B cell (primary cell): ENCODE data around the gene PMCH. TPM values are rescaled to one million over a fixed set of nuclear protein-coding genes. Genes with fewer than 3 reads are reported as not detected.

Experiments
- ATAC-seq: fragments of 200-7000 bp; cut with Tn5 transposase; one replicate; pipeline ENCODE4 v1.10.0; 2021; ENCODE audit warnings: low read depth, mild to moderate bottlenecking, moderate number of reproducible peaks, moderate library complexity
- CTCF ChIA-PET: fragments of 350-600 bp; sonication (Branson Sonifier 250); formaldehyde crosslinking; loops from one replicate; lab custom pipeline; 2021; ENCODE audit warnings: antibody characterized with exemption, inconsistent platforms; lab: Charles Lee
- POLR2A ChIA-PET: fragments of 350-600 bp; sonication (Branson Sonifier 250); formaldehyde crosslinking; loops from one replicate; lab custom pipeline; 2021; ENCODE audit warnings: antibody characterized with exemption; lab: Charles Lee
- DNase-seq: peaks from one replicate; pipeline ENCODE4 v3.0.0; 2013
- H2AFZ ChIP-seq: 2 replicates; pipeline ENCODE4 v1.6.1; 2012; ENCODE audit warnings: mild to moderate bottlenecking, low read depth, low read length; ENCODE audit not compliant: insufficient read depth, poor library complexity, severe bottlenecking
- H3K27ac ChIP-seq, 2 donors: 1 replicate in 1 of 2; 2 replicates in 1 of 2; pipeline ENCODE4 v1.5.1; 2012 to 2013; ENCODE audit warnings: low read length in 2 of 2, mild to moderate bottlenecking in 2 of 2, moderate library complexity in 1 of 2
- H3K27me3 ChIP-seq, 4 experiments: fragments of 200-600 bp in 1 of 4; sonication (generic) in 1 of 4; replicated peaks in 1 of 4; 1 replicate in 2 of 4; 2 replicates in 2 of 4; pipeline versions ENCODE4 v1.6.1 to v1.7.0; 2013 to 2016; ENCODE audit warnings: low read length in 3 of 4, mild to moderate bottlenecking in 2 of 4, mixed read lengths in 1 of 4, moderate library complexity in 1 of 4; ENCODE audit not compliant: insufficient read depth in 4 of 4, control insufficient read depth in 3 of 4; ENCODE audit errors: control extremely low read depth in 1 of 4
- H3K36me3 ChIP-seq, 2 experiments: replicated peaks in 1 of 2; 1 replicate in 1 of 2; 2 replicates in 1 of 2; pipeline versions ENCODE4 v1.6.1 to v1.7.1; 2013; ENCODE audit warnings: low read length in 1 of 2; ENCODE audit not compliant: insufficient read depth in 2 of 2, control insufficient read depth in 1 of 2; ENCODE audit errors: control extremely low read depth in 1 of 2, extremely low read depth in 1 of 2
- H3K4me1 ChIP-seq, 2 donors: fragments of 200-600 bp in 1 of 2; sonication (generic) in 1 of 2; 1 replicate in 1 of 2; 2 replicates in 1 of 2; pipeline versions ENCODE4 v1.5.1 to v1.6.1; 2013 to 2017; ENCODE audit warnings: low read length in 2 of 2; ENCODE audit not compliant: control insufficient read depth in 2 of 2, insufficient read depth in 2 of 2
- H3K4me2 ChIP-seq: replicated peaks from 2 replicates; pipeline ENCODE3; 2012; ENCODE audit warnings: mild to moderate bottlenecking, low read depth, low read length; ENCODE audit not compliant: poor library complexity, severe bottlenecking
- H3K4me3 ChIP-seq, 5 experiments: fragments of 200-600 bp in 1 of 5; sonication (generic) in 1 of 5; 1 replicate in 3 of 5; 2 replicates in 2 of 5; pipeline versions ENCODE4 v1.5.1 to v1.7.0; 2011 to 2016; ENCODE audit warnings: low read length in 4 of 5, mild to moderate bottlenecking in 4 of 5, low read depth in 2 of 5, control low read depth in 1 of 5, moderate library complexity in 1 of 5; ENCODE audit not compliant: insufficient read depth in 1 of 5; ENCODE audit errors: control extremely low read depth in 1 of 5, extremely low read depth in 1 of 5
- H3K79me2 ChIP-seq: fragments of 200-600 bp; sonication (generic); one replicate; pipeline ENCODE4 v1.6.0; 2016; ENCODE audit warnings: low read length; ENCODE audit not compliant: control insufficient read depth, insufficient read depth
- H3K9ac ChIP-seq: fragments of 200-600 bp; sonication (generic); 2 replicates; pipeline ENCODE4 v1.6.1; 2017; ENCODE audit warnings: mild to moderate bottlenecking, low read length, moderate library complexity
- H3K9me3 ChIP-seq, 3 donors: one replicate each; pipeline versions ENCODE4 v1.6.1 to v1.7.1; 2013; ENCODE audit warnings: low read length in 2 of 3; ENCODE audit not compliant: control insufficient read depth in 2 of 3, insufficient read depth in 1 of 3; ENCODE audit errors: control extremely low read depth in 1 of 3
- H4K20me1 ChIP-seq: 2 replicates; pipeline ENCODE4 v1.6.0; 2012; ENCODE audit warnings: mild to moderate bottlenecking, low read length; ENCODE audit not compliant: insufficient read depth, control insufficient read depth, poor library complexity, severe bottlenecking
- H3K27ac Mint-ChIP-seq: one replicate; pipeline ENCODE4 v1.8.0; 2021; ENCODE audit warnings: mixed read lengths
- H3K27me3 Mint-ChIP-seq: one replicate; pipeline ENCODE4 v1.8.0; 2021; ENCODE audit warnings: mixed read lengths
- H3K4me1 Mint-ChIP-seq: one replicate; pipeline ENCODE4 v1.8.0; 2021; ENCODE audit warnings: mixed read lengths
- H3K4me3 Mint-ChIP-seq: one replicate; pipeline ENCODE4 v1.8.0; 2021; ENCODE audit warnings: mixed read lengths
- H3K9me3 Mint-ChIP-seq: one replicate; pipeline ENCODE4 v1.8.0; 2022; ENCODE audit warnings: mixed read lengths; ENCODE audit not compliant: insufficient read depth
- CTCF ChIP-seq: fragments of 200-600 bp; IDR thresholded peaks from one replicate; pipeline ENCODE4 v1.8.0; 2022; ENCODE audit warnings: antibody characterized with exemption, mild to moderate bottlenecking
- EZH2 ChIP-seq: IDR thresholded peaks from 2 replicates; pipeline ENCODE4 v1.6.1; 2012; ENCODE audit warnings: borderline replicate concordance, low read depth, mild to moderate bottlenecking, moderate library complexity, low read length; ENCODE audit not compliant: insufficient read depth, poor library complexity, severe bottlenecking
- WGBS: methylation state at CpG from one replicate; pipeline ENCODE4 v1.1.5; 2013; ENCODE audit warnings: missing lambda C conversion rate; ENCODE audit not compliant: insufficient coverage; 5-methylcytosine and 5-hydroxymethylcytosine counted together
- intact Hi-C: fragments of 100-400 bp; cut with micrococcal nuclease; formaldehyde crosslinking; loops from one replicate; pipeline ENCODE4 v1.10.0; 2022
- polyA plus RNA-seq: library from polyadenylated mRNA; depleted of rRNA; stranded (reverse); fragments of >200 nt; gene quantifications from 2 replicates; pipeline ENCODE4 v1.2.3, GENCODE V29; 2012
- total RNA-seq, 2 donors: library from RNA; stranded (reverse); fragments of 120-200 nt in 1 of 2; gene quantifications; 1 replicate in 1 of 2; 2 replicates in 1 of 2; pipeline versions ENCODE4 v1.2.3 to v1.2.4, GENCODE V29; 2013 to 2022

The PMCH gene
- total and polyA plus RNA-seq, 2 donors (not counting 1 experiment from before 2014, with no cell fraction given), result not detected

GRCh38 chr12:102174117-102174516, 23.5 kb downstream of the PMCH start:
- intact Hi-C loops, result no loop called here
- Histone ChIP-seq H3K9ac (no peak overlapping the region), H3K36me3 (no peaks in the 10 kb centered on the region), H3K4me2 (no peak overlapping the region), H3K9me3 (no peaks in the 10 kb centered on the region), H3K4me1 (no peaks in the 10 kb centered on the region), H4K20me1 (no peaks in the 10 kb centered on the region), H3K4me3 (no peak overlapping the region), H2AFZ (no peak overlapping the region), H3K79me2 (no peaks in the 10 kb centered on the region), H3K27me3 (no peaks in the 10 kb centered on the region), H3K27ac (no peak overlapping the region)
- Mint-ChIP-seq H3K4me3 (no peak overlapping the region), H3K27ac (no peak overlapping the region), H3K27me3 (no peaks in the 10 kb centered on the region), H3K4me1 (no peaks in the 10 kb centered on the region), H3K9me3 (no peaks in the 10 kb centered on the region)
- no CpG with 5 or more reads among the region's 2 CpGs for WGBS
- DNase-seq (no peak), ATAC-seq (no peak)
- CTCF ChIA-PET, result no interaction called here
- POLR2A ChIA-PET, result no interaction called here
- TF ChIP-seq EZH2 (no peak), CTCF (no peak)

GRCh38 chr12:102172436-102172835, 25.2 kb downstream of the PMCH start:
- no peak for ATAC-seq
- Histone ChIP-seq H3K36me3 (no peaks in the 10 kb centered on the region), H4K20me1 (no peaks in the 10 kb centered on the region), H3K79me2 (no peaks in the 10 kb centered on the region), H3K4me2 (no peak overlapping the region), H3K4me3 (no peak overlapping the region), H2AFZ (no peak overlapping the region), H3K27ac (no peak overlapping the region), H3K27me3 (no peaks in the 10 kb centered on the region), H3K9ac (no peak overlapping the region), H3K9me3 (no peaks in the 10 kb centered on the region), H3K4me1 (no peaks in the 10 kb centered on the region)
- intact Hi-C loops, result no loop called here
- no peak overlapping the region for H3K4me3 Mint-ChIP-seq
- POLR2A ChIA-PET, result no interaction called here
- no peak overlapping the region for H3K27ac Mint-ChIP-seq
- no peaks in the 10 kb centered on the region for H3K9me3 Mint-ChIP-seq
- no peaks in the 10 kb centered on the region for H3K4me1 Mint-ChIP-seq
- CTCF ChIA-PET, result interaction anchor here (1.2 kb wide), 1 partner anchor 331 kb away, joined by 3 read pairs; no protein-coding TSS in a partner anchor
- no peaks in the 10 kb centered on the region for H3K27me3 Mint-ChIP-seq
- DNase-seq, result no peak
- no peak for TF ChIP-seq EZH2
